Non-pigmented ciliary epithelial cell (primary cell): Measurements from ENCODE around the gene GFM1.
"Not testable (repeated sequence)": the region's sequence is repeated elsewhere in the genome, so short reads cannot be mapped to it uniquely, and the experiment has no call there.

Source experiments
- DNase-seq: peaks from one replicate; pipeline ENCODE4 v3.0.0-alpha.2; 2010; ENCODE audit warnings: low read depth

The GFM1 gene

GRCh38 chr3:158678687-158679086 lies 34.4 kb downstream of the GFM1 start:
- no peak for DNase-seq

GRCh38 chr3:158679547-158680000 lies 35.2 kb downstream of the GFM1 start:
- no peak for DNase-seq

- no peak for DNase-seq
These were observed 36.5 kb downstream of the GFM1 start for GRCh38 chr3:158680861-158681260.

DNA sequence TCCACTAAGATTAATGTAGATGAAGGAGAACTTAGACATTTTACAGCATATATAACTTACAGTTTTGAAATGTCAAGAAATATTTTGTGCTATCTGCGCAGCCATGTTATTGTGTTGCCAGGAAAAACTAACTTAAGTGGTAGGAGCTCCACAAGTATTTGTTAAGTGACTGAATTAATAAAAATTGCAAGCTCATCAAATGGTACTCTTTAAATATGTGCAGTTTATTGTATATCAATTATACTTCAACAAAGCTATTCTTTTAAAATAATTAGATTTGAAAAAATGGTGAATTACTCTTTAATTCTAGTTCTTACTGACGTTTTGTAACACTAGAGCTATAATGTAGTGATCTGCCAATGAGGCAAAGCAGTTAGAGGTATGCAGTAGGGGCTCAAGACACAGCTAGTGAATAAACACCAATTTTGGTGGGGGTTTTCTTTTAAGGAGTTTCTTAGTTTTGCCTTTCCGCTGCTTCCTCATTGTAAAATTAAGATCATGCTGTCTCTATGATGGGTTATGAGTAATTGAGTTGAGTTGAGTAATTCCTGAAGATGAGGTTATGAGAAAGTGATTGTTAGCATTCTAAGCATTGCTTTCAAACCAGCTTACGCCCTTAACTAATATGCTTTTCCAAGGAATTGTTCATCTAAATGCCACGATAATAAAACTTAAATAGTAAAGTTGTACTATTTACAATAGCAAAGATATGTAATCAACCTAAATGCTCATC lies 39.1 kb downstream of the GFM1 start:
- peak; percentile 74 for DNase-seq

- no peak for DNase-seq
These were observed 40.8 kb downstream of the GFM1 start for GRCh38 chr3:158685159-158685558.

DNA sequence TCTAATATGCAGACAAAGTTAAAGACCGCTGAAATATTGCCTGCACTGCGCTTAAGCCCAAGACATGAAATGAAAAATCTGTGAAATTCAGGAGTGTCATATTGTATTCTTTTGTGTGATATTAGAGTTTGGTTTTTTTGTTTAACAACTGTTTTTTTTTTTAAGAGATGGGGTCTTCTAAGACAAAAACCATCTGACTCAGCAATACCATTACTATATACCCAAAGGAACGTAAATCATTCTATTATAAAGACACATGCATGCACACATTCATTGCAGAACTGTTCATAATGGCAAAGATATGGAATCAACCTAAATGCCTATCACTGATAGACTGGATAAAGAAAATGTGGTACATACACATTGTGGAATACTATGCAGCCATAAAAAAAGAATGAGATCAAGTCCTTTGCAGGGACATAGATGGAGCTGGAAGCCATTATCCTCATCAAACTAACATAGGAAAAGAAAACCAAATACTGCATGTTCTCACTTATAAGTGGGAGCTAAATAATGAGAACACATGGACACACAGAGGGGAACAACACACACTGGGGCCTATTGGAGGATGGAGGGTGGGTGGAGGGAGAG lies 49.6 kb downstream of the GFM1 start:
- DNase-seq, result not testable (repeated sequence)

DNA sequence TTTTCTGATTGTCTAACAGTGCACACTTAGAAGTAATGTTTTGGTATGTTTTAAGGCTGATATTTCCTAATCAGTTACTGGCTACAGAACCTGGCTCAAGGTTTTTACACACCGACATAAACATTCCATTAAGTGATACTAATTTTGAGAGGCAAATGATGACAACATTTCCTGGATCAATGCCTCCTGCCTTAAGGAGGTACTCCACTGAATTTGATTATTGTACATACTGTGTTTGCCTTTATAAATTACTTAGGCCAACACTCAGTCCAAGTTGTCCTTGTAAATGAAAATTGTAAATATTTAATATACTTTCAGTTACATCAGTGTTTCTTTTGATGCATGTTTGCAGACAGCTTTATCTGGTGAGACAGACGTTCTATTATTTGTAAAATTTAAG lies 52.3 kb downstream of the GFM1 start:
- DNase-seq, result no peak

- no peak for DNase-seq
These were observed 56.2 kb downstream of the GFM1 start for GRCh38 chr3:158700559-158700958.

DNA sequence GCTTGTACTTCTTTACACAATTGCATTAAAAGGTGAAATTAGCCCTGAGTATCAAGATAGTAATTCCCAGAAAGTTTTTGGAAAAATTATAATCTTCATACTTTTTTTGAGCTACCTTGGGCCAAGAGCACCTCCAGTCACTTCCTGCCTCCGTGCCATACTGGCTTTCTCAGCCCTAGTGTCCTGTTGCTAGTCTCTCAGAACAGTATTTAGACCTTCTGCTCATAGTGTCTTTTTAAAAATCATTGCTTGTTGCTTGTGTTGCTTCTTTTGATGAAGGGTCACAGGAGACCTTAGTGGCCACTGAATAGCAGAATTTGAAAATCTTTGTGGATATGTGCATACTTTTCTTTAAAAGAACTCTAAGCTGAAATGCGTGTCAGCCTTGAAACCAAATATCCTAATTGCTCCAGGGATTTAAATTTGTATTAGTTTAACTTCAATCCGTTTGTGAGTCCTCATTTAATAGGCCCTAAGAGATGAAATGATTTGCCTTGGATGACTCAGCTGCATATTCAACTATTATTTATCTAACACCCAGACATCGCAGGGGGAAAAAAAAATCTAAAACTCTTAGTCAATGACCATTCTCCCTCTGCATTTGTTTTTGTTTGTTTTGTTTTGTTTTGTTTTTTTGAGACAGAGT lies 57.2 kb downstream of the GFM1 start:
- DNase-seq, result no peak

- peak; percentile 78 for DNase-seq
These were observed 58.6 kb downstream of the GFM1 start for GRCh38 chr3:158702815-158703481.

- no peak for DNase-seq
These were observed 59.2 kb downstream of the GFM1 start for GRCh38 chr3:158703566-158703965.

- DNase-seq, result peak; percentile 98
These were observed 65.3 kb downstream of the GFM1 start for GRCh38 chr3:158709666-158710083.

DNA sequence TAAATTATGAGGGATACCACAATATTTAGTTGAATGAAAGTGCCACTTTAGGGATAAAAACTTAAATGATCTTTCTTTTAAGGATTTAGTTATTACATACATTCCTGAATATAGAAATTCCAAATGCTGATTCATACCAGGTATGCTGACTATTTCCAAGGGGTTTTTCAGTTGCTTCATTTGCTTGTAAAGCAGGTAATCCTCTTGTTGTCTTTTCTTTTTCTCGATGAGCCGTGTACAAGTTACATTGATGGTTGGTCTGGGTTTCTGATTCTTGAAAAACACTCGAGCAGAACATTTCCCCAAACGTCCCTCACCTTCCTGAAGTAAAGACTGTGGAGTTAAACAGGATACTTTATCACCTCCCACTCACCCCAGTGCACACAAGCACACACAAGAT lies 66.3 kb downstream of the GFM1 start:
- no peak for DNase-seq

DNA sequence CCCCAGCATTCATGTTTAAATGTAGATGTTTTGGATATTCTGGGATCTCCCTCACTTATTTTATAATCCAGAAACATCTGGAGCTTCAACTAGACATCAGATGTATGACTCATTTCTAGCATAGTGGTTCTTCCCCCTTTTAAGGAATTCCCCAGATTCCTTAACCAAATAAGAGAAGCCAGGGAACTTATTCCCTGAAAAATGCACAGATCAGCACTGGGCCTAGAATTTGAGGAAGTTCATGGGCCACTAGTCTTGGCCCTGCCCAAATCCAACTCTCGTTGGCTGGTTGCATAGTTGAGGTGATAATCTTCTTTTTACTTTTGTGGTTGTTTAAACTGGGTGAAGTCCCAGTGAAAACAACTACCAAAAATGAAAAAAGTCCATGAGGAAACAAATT lies 67.6 kb downstream of the GFM1 start:
- DNase-seq, result no peak

DNA sequence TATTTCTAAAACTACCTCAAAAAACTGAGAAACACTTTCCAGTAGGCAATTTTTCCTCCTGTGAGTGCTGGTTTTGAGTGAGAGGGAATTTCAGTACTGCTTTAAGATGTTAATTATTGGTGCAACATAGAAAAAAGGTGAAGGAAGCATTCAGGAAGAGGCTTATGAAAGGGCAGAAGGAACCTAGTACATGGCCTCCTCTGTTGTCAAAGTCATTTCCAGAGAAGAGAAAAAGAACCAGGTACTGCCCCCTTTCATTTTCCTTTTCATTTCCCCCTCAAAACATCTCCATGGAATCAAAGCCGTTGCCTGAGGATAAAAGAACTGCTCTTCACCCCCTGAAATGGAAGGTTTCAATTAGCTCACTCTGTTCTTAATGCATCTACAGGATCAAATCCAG lies 68.1 kb downstream of the GFM1 start:
- DNase-seq, result no peak

DNA sequence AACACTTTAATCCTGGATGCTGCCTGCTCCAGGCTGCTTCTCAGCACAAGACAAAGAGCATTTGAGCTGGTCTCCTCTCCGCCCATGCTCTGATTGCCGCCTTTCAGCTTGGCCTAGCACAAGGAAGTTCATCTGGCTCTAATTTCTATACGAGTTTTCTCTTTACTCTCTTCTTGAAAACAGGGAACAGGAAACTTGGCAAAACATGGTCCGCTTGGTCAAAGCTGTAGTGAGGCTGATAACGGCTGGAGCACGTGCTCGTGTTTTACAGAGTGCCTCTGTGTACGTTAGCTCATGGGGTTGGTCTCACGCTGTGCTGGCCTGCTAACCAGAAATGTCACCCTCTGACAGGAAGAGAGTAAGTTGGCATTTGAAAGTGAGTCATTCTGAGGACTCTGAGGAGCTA lies 68.8 kb downstream of the GFM1 start:
- no peak for DNase-seq

DNA sequence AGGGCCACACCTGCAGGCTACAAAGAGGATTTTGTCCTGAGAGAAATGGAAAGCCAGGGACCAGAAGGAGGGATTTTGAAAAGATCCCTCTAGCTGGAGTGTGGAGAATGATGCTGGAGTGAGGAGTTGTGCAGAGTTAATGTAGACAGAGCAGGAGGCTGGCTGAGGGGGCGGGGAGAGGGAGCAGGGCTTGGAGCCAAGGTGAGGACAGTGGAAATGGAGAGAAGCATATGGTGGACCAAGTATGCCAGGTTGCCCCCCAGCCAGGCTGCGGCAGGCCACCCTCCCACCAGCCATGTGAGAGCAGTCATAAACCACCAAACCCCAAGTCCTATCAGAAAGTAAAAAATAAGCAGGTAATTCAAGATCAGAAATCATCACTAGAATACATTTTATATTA lies 73.2 kb downstream of the GFM1 start:
- no peak for DNase-seq

- peak; percentile 92 for DNase-seq
These were observed 74.3 kb downstream of the GFM1 start for GRCh38 chr3:158718490-158719170.

GRCh38 chr3:158722108-158722507 lies 77.8 kb downstream of the GFM1 start:
- DNase-seq, result no peak

GRCh38 chr3:158723991-158724390 lies 79.7 kb downstream of the GFM1 start:
- no peak for DNase-seq

DNA sequence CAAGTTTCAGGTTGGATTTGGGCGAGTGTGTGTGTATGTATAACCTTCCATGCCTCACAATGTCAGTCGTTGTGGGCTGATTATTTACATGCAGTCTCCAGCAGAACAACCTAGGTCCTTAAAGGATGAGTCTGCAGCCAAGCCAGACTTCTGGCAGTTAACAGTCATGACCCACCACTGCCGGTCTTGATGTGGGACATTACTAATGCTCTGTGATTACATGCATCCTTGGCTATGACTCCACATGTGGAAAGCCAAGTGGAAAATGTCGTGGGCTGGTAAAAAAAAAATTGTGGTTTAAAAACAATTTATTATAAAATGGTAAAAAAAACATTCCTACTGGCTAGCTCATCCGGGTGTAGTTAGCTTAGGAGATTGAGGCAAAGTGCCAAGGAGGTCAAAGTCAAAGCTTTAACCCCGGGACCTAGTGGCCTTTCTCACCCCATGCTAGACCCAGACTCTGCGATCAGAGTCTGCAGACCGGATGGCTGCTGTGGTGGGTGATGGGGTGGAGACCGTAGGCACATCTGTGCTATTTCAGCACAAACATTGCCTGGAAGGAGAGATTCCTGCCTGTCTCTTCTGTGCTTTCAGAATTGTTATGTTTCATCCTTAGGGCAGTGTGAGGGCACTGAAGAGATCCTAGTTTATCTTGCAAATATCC lies 81.2 kb downstream of the GFM1 start:
- DNase-seq, result peak; percentile 99
